ENCODE data around the gene PITPNC1. TPM values are rescaled to one million over a fixed set of nuclear protein-coding genes. Genes with fewer than 3 reads are reported as not detected.

The PITPNC1 gene
- total RNA-seq, 1 donor from 2014 or later, result 5.4 TPM

GRCh38 chr17:67636834-67637520 is 259.9 kb downstream of the PITPNC1 start:
- Mint-ChIP-seq H3K9me3 (ENCODE audit: low read depth) (no peaks in the 10 kb centered on the region), H3K4me3 (ENCODE audit: unreplicated experiment) (no peak overlapping the region), H3K36me3 (ENCODE audit: low read depth) (no peaks in the 10 kb centered on the region), H3K27me3 (ENCODE audit: low read depth) (no peaks in the 10 kb centered on the region), H3K27ac (ENCODE audit: unreplicated experiment) (no peak overlapping the region), H3K4me1 (ENCODE audit: low read depth) (no peaks in the 10 kb centered on the region)
- TF ChIP-seq CTCF (IDR thresholded peaks at IDR 0.05), result no peak
- DNase-seq (ENCODE audit: low spot score), result no peak

- Mint-ChIP-seq H3K36me3 (ENCODE audit: low read depth) (no peaks in the 10 kb centered on the region), H3K9me3 (ENCODE audit: low read depth) (no peaks in the 10 kb centered on the region), H3K27ac (ENCODE audit: unreplicated experiment) (no peak overlapping the region), H3K27me3 (ENCODE audit: low read depth) (no peaks in the 10 kb centered on the region), H3K4me1 (ENCODE audit: low read depth) (no peaks in the 10 kb centered on the region), H3K4me3 (ENCODE audit: unreplicated experiment) (no peak overlapping the region)
- no peak for TF ChIP-seq CTCF (IDR thresholded peaks at IDR 0.05)
- no peak for DNase-seq (ENCODE audit: low spot score)
Observed at GRCh38 chr17:67637901-67638641, 261.0 kb downstream of the PITPNC1 start.

- DNase-seq (ENCODE audit: low spot score), result no peak
- no peak for TF ChIP-seq CTCF (IDR thresholded peaks at IDR 0.05)
- Mint-ChIP-seq H3K27me3 (ENCODE audit: low read depth) (no peaks in the 10 kb centered on the region), H3K4me1 (ENCODE audit: low read depth) (no peaks in the 10 kb centered on the region), H3K36me3 (ENCODE audit: low read depth) (no peaks in the 10 kb centered on the region), H3K27ac (ENCODE audit: unreplicated experiment) (no peak overlapping the region), H3K9me3 (ENCODE audit: low read depth) (no peaks in the 10 kb centered on the region), H3K4me3 (ENCODE audit: unreplicated experiment) (no peak overlapping the region)
Observed at GRCh38 chr17:67638871-67639270, 261.8 kb downstream of the PITPNC1 start.

- H3K27ac Mint-ChIP-seq (ENCODE audit: unreplicated experiment), result no peak overlapping the region
- no peaks in the 10 kb centered on the region for H3K4me1 Mint-ChIP-seq (ENCODE audit: low read depth)
- no peaks in the 10 kb centered on the region for H3K27me3 Mint-ChIP-seq (ENCODE audit: low read depth)
- H3K4me3 Mint-ChIP-seq (ENCODE audit: unreplicated experiment), result no peak overlapping the region
- no peaks in the 10 kb centered on the region for H3K36me3 Mint-ChIP-seq (ENCODE audit: low read depth)
- no peaks in the 10 kb centered on the region for H3K9me3 Mint-ChIP-seq (ENCODE audit: low read depth)
- no peak for TF ChIP-seq CTCF (IDR thresholded peaks at IDR 0.05)
- no peak for DNase-seq (ENCODE audit: low spot score)
Observed at GRCh38 chr17:67639555-67639954, 262.5 kb downstream of the PITPNC1 start.

DNA sequence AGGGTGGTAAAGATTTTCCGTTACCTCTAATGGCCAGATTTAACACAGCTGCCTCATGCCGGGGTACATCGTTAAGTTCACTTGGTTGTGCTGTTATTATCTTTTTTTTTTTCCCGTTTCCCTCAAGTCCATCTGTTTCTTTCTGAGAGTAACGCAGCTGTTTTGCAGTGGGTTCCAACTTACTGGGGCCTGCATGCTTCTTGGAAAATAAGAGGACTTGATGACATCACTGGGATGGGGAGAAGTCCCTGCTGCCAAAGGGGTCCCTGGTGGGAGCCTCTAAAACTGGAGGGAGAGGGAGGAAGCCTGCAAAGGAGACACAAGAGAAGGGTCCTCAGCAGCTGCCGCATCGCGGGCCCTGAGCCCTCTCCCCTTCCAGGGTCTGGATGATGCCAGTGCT is 262.9 kb downstream of the PITPNC1 start:
- no peak overlapping the region for H3K27ac Mint-ChIP-seq (ENCODE audit: unreplicated experiment)
- H3K9me3 Mint-ChIP-seq (ENCODE audit: low read depth), result no peaks in the 10 kb centered on the region
- no peak overlapping the region for H3K4me3 Mint-ChIP-seq (ENCODE audit: unreplicated experiment)
- H3K4me1 Mint-ChIP-seq (ENCODE audit: low read depth), result no peaks in the 10 kb centered on the region
- no peaks in the 10 kb centered on the region for H3K36me3 Mint-ChIP-seq (ENCODE audit: low read depth)
- TF ChIP-seq CTCF (IDR thresholded peaks at IDR 0.05), result no peak
- no peaks in the 10 kb centered on the region for H3K27me3 Mint-ChIP-seq (ENCODE audit: low read depth)
- DNase-seq (ENCODE audit: low spot score), result no peak
